Heart right ventricle (tissue), 16 donors: ENCODE results near the gene COL4A4. TPM values are rescaled to one million over a fixed set of nuclear protein-coding genes. Genes with fewer than 3 reads are reported as not detected.

Experiments used
- ATAC-seq, 8 donors: fragments of 200-7000 bp; cut with Tn5 transposase; one replicate each; pipeline ENCODE4 v1.9.1; 2020; ENCODE audit warnings: mild to moderate bottlenecking in 8 of 8, moderate library complexity in 8 of 8, moderate number of reproducible peaks in 1 of 8
- DNase-seq, 2 donors: peaks; one replicate each; pipeline ENCODE4 v3.0.0-alpha.2; 2020
- H3K27ac ChIP-seq, 10 donors: fragments of 200-600 bp; sonication (generic) in 2 of 10; one replicate each; pipeline versions ENCODE4 v1.5.0 to v1.8.0; 2020 to 2022; ENCODE audit warnings: mild to moderate bottlenecking in 3 of 10
- H3K27me3 ChIP-seq, 7 donors: fragments of 200-600 bp; one replicate each; pipeline ENCODE4 v1.8.0; 2021 to 2022; ENCODE audit warnings: mild to moderate bottlenecking in 2 of 7
- H3K36me3 ChIP-seq, 9 donors: fragments of 200-600 bp; sonication (generic) in 1 of 9; one replicate each; pipeline versions ENCODE4 v1.5.0 to v1.8.0; 2020 to 2022; ENCODE audit warnings: mild to moderate bottlenecking in 2 of 9
- H3K4me1 ChIP-seq, 9 donors: fragments of 200-600 bp; sonication (generic) in 1 of 9; one replicate each; pipeline versions ENCODE4 v1.5.0 to v1.8.0; 2020 to 2022; ENCODE audit warnings: mild to moderate bottlenecking in 4 of 9
- H3K4me3 ChIP-seq, 10 donors: fragments of 200-600 bp; sonication (generic) in 2 of 10; one replicate each; pipeline versions ENCODE4 v1.5.0 to v1.8.0; 2020 to 2022; ENCODE audit warnings: mild to moderate bottlenecking in 7 of 10, moderate library complexity in 2 of 10
- H3K9me3 ChIP-seq, 11 donors: fragments of 200-600 bp in 10 of 11; sonication (generic) in 2 of 11; one replicate each; pipeline versions ENCODE4 v1.5.0 to v1.8.0; 2013 to 2022; ENCODE audit warnings: mild to moderate bottlenecking in 2 of 11, control low read depth in 1 of 11, moderate library complexity in 1 of 11
- WGBS, 2 donors: extraction: QIAGEN DNeasy Blood & Tissue Kit; methylation state at CpG; one replicate each; pipeline ENCODE4 v1.1.7; 2013; ENCODE audit warnings: inconsistent platforms in 1 of 2; 5-methylcytosine and 5-hydroxymethylcytosine counted together
- intact Hi-C, 10 donors: fragments of 100-400 bp; cut with DNase I; formaldehyde crosslinking; loops; one replicate each; pipeline versions ENCODE4 v1.11.1 to v1.14.2; 2022
- polyA plus RNA-seq, 2 donors: library from polyadenylated mRNA; stranded (reverse); fragments of 200-250 nt; gene quantifications; one replicate each; pipeline ENCODE4 v1.2.3, GENCODE V29; 2013
- total RNA-seq, 10 donors: library from RNA; stranded (reverse); fragmentation: NEBNext Ultra II Directional in 3 of 10; extraction: Animal tissue kit (Norgen Biotek cat#: 25700) in 3 of 10; gene quantifications; one replicate each; pipeline versions ENCODE4 v1.2.1 to v1.2.4, GENCODE V29; 2021 to 2023
- TF ChIP-seq, protein P1 (sequence below), 9 donors: fragments of 200-600 bp; sonication (generic) in 2 of 9; IDR thresholded peaks; one replicate each; pipeline versions ENCODE4 v1.5.0 to v1.8.0; 2021 to 2022; ENCODE audit warnings: antibody characterized with exemption in 9 of 9, mild to moderate bottlenecking in 5 of 9, moderate library complexity in 1 of 9
- donor health status: Arrhythmogenic right ventricular cardiomyopathy.
- donor health status: ischemic (EF 13 %, LVEDD 7.1; RV severe dilation, severe dysfunction).
- donor health status: healthy with polysubstance abuse.
- donor health status: DM: no; HTN: yes; CAD: no.
- donor health status: DM: no; HTN: no; CAD: no.
- donor health status: ischemic (EF 25% LVEDD 6.9; RV normal size, moderate dysfunction).
- donor health status: ischemic (EF 25% LVEDD 5.7; RV mildly dilated, moderate dysfunction).
- donor health status: healthy.
- donor health status: DM: yes; HTN: yes; CAD: no.
- donor health status: Ischemic cardiomyopathy.
- donor health status: ischemic (EF 35%, LVEDD 5.7; RV mildly dilated, moderate dysfunction).
- donor health status: nonischemic (EF 11% LVEDD 7.7; RV severe dilation, severe dysfunction).
- donor health status: DM: yes; HTN: yes; CAD: no.
- donor health status: PGD.
- donor health status: ischemic (EF 29% LVEDD 5.4; RV normal size, mild dysfunction).
- donor health status: nonischemic (EF 23%, LVEDD 6.1; RV moderate dilation, normal function).

COL4A4 gene
- total and polyA plus RNA-seq, 12 donors, result 0.84 to 11.4 (median 4.1) TPM

DNA sequence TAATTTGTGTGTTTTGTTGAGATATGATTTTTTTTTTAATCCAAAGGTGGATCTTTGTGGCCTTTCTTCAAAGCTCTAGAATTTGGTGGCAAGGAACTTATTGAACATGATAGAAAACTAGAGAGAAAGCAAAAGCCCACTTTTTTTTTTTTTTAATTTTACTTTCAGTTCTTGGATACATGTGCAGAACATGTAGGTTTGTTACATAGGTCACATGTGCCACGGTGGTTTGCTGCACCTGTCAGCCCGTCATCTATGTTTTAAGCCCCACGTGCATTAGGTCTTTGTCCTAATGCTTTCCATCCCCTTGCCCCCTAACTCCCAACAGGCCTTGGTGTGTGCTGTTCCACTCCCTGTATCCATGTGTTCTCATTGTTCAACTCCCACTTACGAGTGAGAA lies 192.2 kb downstream of the COL4A4 start:
- Histone ChIP-seq H3K9me3 (peaks cover 0 to 7% (median 0%) of the 10 kb centered on the region in 11 donors), H3K4me1 (no peaks in the 10 kb centered on the region), H3K4me3 (no peak overlapping the region), H3K27ac (no peak overlapping the region), H3K36me3 (peaks cover 0 to 4% (median 0%) of the 10 kb centered on the region in 9 donors), H3K27me3 (no peaks in the 10 kb centered on the region)
- ATAC-seq (no peak), DNase-seq (no peak)
- TF ChIP-seq, protein P1, sequence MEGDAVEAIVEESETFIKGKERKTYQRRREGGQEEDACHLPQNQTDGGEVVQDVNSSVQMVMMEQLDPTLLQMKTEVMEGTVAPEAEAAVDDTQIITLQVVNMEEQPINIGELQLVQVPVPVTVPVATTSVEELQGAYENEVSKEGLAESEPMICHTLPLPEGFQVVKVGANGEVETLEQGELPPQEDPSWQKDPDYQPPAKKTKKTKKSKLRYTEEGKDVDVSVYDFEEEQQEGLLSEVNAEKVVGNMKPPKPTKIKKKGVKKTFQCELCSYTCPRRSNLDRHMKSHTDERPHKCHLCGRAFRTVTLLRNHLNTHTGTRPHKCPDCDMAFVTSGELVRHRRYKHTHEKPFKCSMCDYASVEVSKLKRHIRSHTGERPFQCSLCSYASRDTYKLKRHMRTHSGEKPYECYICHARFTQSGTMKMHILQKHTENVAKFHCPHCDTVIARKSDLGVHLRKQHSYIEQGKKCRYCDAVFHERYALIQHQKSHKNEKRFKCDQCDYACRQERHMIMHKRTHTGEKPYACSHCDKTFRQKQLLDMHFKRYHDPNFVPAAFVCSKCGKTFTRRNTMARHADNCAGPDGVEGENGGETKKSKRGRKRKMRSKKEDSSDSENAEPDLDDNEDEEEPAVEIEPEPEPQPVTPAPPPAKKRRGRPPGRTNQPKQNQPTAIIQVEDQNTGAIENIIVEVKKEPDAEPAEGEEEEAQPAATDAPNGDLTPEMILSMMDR (IDR thresholded peaks at IDR 0.05), result no peak
- WGBS, 2 donors, result 97 to 98% methylated on average over 4 of the region's 4 CpGs
- intact Hi-C loops, result loop anchor here in 1 of 10 donors (10.0 kb wide), 1 partner anchor 137 kb away; the partner anchor contains the start of gene RHBDD1

DNA sequence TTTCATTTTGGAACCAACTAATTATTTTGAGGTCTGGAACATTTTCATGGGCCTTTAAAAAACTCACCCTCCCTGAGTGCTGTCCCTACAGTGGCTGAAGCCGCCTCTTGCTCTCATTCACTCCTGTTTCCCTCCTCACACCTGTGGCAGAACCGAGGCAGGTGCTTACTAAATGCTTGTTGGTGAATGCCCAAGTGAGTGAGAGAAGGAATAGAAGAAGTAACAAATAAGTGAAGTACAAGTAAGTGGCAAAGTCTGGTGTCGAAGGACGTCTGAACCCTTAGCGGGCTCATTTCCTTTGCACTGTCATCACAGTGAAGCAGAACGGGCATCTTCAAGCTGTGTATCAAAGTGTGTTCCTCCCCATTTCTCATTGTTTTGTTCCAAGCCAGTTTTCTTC lies 192.9 kb downstream of the COL4A4 start:
- DNase-seq, result no peak
- Histone ChIP-seq H3K9me3 (peaks cover 0 to 7% (median 0%) of the 10 kb centered on the region in 11 donors), H3K4me1 (no peaks in the 10 kb centered on the region), H3K27me3 (no peaks in the 10 kb centered on the region), H3K36me3 (peaks cover 0 to 4% (median 0%) of the 10 kb centered on the region in 9 donors), H3K4me3 (no peak overlapping the region), H3K27ac (no peak overlapping the region)
- no peak for ATAC-seq
- intact Hi-C loops, result loop anchor here in 1 of 10 donors (10.0 kb wide), 1 partner anchor 136 kb away; the partner anchor contains the start of gene RHBDD1
- WGBS, 2 donors, result 79 to 82% methylated on average over 6 of the region's 6 CpGs
- TF ChIP-seq, protein P1 (IDR thresholded peaks at IDR 0.05), result no peak

DNA sequence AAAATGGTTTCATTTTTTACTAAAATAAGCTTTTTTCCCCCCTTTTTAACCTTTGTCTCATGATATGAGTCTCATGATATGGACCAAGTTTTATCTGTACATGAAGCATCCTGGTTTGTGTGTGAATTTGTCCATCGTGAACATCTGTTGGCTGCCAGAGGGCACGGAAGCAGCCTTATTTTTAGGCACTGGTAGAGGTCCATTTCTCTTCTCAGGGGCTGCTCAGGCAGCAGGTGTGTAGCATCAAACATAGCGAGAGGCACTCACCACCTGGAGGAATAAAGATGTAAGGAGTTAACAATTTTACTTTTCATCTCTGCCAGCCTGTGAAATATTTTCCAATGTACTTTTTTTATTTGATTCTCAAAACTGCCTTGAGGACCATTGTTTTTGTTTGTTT lies 193.6 kb downstream of the COL4A4 start:
- DNase-seq (no peak), ATAC-seq (no peak)
- Histone ChIP-seq H3K27ac (no peak overlapping the region), H3K27me3 (no peaks in the 10 kb centered on the region), H3K9me3 (peaks cover 0 to 7% (median 0%) of the 10 kb centered on the region in 11 donors), H3K4me1 (no peaks in the 10 kb centered on the region), H3K36me3 (peaks cover 0 to 4% (median 0%) of the 10 kb centered on the region in 9 donors), H3K4me3 (no peak overlapping the region)
- TF ChIP-seq, protein P1 (IDR thresholded peaks at IDR 0.05), result no peak
- intact Hi-C loops, result loop anchor here in 1 of 10 donors (10.0 kb wide), 1 partner anchor 136 kb away; the partner anchor contains the start of gene RHBDD1
- WGBS, 2 donors, result 68% methylated on average over 3 of the region's 3 CpGs

DNA sequence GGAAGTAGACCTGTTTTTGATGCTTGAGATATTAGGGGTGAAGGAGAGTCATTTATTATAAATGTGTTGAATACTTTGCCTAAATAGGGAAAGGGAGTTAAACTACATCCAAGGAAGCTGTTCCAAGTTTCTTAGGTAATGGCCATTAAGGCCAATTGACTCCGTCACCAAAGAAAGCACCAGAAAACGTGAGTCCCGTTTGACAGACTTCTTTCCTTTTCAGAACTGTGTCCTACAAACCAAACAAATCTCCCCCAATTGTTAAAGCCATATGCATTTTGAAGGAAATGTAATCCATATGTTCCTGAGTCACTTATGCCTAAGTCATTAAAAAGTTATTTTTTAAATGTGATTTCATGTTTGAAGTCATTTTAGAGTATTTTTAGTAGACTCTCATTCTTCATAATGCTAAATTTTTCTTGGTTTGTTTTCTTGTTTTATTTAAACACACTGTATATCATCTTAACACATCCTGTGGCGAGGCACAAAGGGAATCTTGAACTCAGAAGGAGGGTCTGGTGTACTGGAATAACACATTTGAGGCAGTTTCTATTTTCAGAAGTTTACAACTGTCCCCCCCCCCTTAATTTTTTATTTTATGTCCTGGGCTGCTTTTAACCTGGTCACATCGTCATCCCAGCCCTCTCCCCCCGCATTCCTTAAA lies 194.5 kb downstream of the COL4A4 start:
- Histone ChIP-seq H3K4me3 (no peak overlapping the region), H3K36me3 (peaks cover 0 to 4% (median 0%) of the 10 kb centered on the region in 9 donors), H3K27me3 (no peaks in the 10 kb centered on the region), H3K27ac (no peak overlapping the region), H3K4me1 (no peaks in the 10 kb centered on the region), H3K9me3 (peaks cover 0 to 7% (median 0%) of the 10 kb centered on the region in 11 donors)
- 64 to 74% methylated on average over 6 of the region's 6 CpGs for WGBS, 2 donors
- DNase-seq (no peak), ATAC-seq (no peak)
- intact Hi-C loops, result loop anchor here in 1 of 10 donors (10.0 kb wide), 1 partner anchor 135 kb away; the partner anchor contains the start of gene RHBDD1
- TF ChIP-seq, protein P1 (IDR thresholded peaks at IDR 0.05), result no peak
